Measurements from ENCODE around the gene AP1B1. TPM values are rescaled to one million over a fixed set of nuclear protein-coding genes. Genes with fewer than 3 reads are reported as not detected.

The AP1B1 gene
- polyA plus RNA-seq, 1 donor from 2014 or later, result 43.8 TPM

GRCh38 chr22:29353860-29354259, 34.5 kb downstream of the AP1B1 start:
- Histone ChIP-seq H3K9me3 (ENCODE audit: low read length) (no peaks in the 10 kb centered on the region), H3K4me2 (ENCODE audit: low read length) (no peak overlapping the region), H3K9me2 (ENCODE audit: insufficient read depth, low read length) (no peaks in the 10 kb centered on the region), H3K36me3 (ENCODE audit: insufficient read depth, low read length) (peaks cover 9% of the 10 kb centered on the region), H3K9ac (ENCODE audit: low read length) (no peak overlapping the region), H4K20me1 (ENCODE audit: insufficient read depth) (no peaks in the 10 kb centered on the region), H3F3A (ENCODE audit: insufficient read depth, low read length, poor library complexity, severe bottlenecking) (no peaks in the 10 kb centered on the region), H3K4me3 (ENCODE audit: low read length) (no peak overlapping the region), H2AFZ (ENCODE audit: low read depth, low read length) (no peak overlapping the region), H3K27ac (ENCODE audit: low read length) (no peak overlapping the region), H3K79me2 (replicated peaks; ENCODE audit: insufficient read depth, low read length) (no peaks in the 10 kb centered on the region), H3K27me3 (ENCODE audit: insufficient read depth, low read depth, low read length) (no peaks in the 10 kb centered on the region)
- TF ChIP-seq POLR2AphosphoS5 (IDR thresholded peaks at IDR 0.05), result no peak
- TF ChIP-seq, protein P1, sequence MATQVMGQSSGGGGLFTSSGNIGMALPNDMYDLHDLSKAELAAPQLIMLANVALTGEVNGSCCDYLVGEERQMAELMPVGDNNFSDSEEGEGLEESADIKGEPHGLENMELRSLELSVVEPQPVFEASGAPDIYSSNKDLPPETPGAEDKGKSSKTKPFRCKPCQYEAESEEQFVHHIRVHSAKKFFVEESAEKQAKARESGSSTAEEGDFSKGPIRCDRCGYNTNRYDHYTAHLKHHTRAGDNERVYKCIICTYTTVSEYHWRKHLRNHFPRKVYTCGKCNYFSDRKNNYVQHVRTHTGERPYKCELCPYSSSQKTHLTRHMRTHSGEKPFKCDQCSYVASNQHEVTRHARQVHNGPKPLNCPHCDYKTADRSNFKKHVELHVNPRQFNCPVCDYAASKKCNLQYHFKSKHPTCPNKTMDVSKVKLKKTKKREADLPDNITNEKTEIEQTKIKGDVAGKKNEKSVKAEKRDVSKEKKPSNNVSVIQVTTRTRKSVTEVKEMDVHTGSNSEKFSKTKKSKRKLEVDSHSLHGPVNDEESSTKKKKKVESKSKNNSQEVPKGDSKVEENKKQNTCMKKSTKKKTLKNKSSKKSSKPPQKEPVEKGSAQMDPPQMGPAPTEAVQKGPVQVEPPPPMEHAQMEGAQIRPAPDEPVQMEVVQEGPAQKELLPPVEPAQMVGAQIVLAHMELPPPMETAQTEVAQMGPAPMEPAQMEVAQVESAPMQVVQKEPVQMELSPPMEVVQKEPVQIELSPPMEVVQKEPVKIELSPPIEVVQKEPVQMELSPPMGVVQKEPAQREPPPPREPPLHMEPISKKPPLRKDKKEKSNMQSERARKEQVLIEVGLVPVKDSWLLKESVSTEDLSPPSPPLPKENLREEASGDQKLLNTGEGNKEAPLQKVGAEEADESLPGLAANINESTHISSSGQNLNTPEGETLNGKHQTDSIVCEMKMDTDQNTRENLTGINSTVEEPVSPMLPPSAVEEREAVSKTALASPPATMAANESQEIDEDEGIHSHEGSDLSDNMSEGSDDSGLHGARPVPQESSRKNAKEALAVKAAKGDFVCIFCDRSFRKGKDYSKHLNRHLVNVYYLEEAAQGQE (IDR thresholded peaks at IDR 0.05; ENCODE audit: borderline replicate concordance), result no peak
- TF ChIP-seq EP300 (conservative IDR thresholded peaks at IDR 0.05; ENCODE audit: poor library complexity, severe bottlenecking), result no peak
- TF ChIP-seq MXI1 (conservative IDR thresholded peaks at IDR 0.05; ENCODE audit: poor library complexity, severe bottlenecking), result no peak

DNA sequence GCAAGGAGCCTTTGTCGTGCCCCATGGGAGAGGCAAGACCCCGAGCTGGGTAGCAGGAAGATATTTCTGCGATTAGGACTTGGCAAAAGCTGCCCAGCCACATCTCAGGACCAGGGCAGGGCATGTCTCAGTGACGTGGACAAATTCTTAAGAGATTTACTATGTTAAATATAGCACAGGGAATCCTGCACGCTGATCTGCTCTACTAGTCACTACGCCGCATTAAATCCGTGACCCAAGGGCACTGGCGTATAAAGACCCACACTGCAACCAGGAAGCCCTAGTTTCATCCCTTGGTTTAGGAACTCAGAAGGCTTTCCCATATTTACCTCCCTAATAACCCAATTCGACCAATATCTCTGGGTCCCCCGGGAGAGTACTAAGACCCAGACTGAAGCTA, 35.1 kb downstream of the AP1B1 start:
- H3K4me3 ChIP-seq (ENCODE audit: low read length), result no peak overlapping the region
- no peaks in the 10 kb centered on the region for H3F3A ChIP-seq (ENCODE audit: insufficient read depth, low read length, poor library complexity, severe bottlenecking)
- H4K20me1 ChIP-seq (ENCODE audit: insufficient read depth), result no peaks in the 10 kb centered on the region
- no peak overlapping the region for H3K4me2 ChIP-seq (ENCODE audit: low read length)
- peaks cover 9% of the 10 kb centered on the region for H3K36me3 ChIP-seq (ENCODE audit: insufficient read depth, low read length)
- H3K9me3 ChIP-seq (ENCODE audit: low read length), result no peaks in the 10 kb centered on the region
- H3K9me2 ChIP-seq (ENCODE audit: insufficient read depth, low read length), result no peaks in the 10 kb centered on the region
- no peaks in the 10 kb centered on the region for H3K79me2 ChIP-seq (replicated peaks; ENCODE audit: insufficient read depth, low read length)
- no peak overlapping the region for H3K27ac ChIP-seq (ENCODE audit: low read length)
- TF ChIP-seq, protein P2, sequence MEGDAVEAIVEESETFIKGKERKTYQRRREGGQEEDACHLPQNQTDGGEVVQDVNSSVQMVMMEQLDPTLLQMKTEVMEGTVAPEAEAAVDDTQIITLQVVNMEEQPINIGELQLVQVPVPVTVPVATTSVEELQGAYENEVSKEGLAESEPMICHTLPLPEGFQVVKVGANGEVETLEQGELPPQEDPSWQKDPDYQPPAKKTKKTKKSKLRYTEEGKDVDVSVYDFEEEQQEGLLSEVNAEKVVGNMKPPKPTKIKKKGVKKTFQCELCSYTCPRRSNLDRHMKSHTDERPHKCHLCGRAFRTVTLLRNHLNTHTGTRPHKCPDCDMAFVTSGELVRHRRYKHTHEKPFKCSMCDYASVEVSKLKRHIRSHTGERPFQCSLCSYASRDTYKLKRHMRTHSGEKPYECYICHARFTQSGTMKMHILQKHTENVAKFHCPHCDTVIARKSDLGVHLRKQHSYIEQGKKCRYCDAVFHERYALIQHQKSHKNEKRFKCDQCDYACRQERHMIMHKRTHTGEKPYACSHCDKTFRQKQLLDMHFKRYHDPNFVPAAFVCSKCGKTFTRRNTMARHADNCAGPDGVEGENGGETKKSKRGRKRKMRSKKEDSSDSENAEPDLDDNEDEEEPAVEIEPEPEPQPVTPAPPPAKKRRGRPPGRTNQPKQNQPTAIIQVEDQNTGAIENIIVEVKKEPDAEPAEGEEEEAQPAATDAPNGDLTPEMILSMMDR (IDR thresholded peaks at IDR 0.05; ENCODE audit: poor library complexity, severe bottlenecking), result no peak
- no peak for TF ChIP-seq TAF1 (IDR thresholded peaks at IDR 0.05; ENCODE audit: low read depth)
- no peak for TF ChIP-seq SMC3 (conservative IDR thresholded peaks at IDR 0.05; ENCODE audit: poor library complexity)
- TF ChIP-seq RAD21 (conservative IDR thresholded peaks at IDR 0.05), result no peak
- no peak for TF ChIP-seq EP300 (conservative IDR thresholded peaks at IDR 0.05; ENCODE audit: poor library complexity, severe bottlenecking)
- no peak for TF ChIP-seq MXI1 (conservative IDR thresholded peaks at IDR 0.05; ENCODE audit: poor library complexity, severe bottlenecking)
- no peak overlapping the region for H3K9ac ChIP-seq (ENCODE audit: low read length)
- H2AFZ ChIP-seq (ENCODE audit: low read depth, low read length), result no peak overlapping the region
- H3K27me3 ChIP-seq (ENCODE audit: insufficient read depth, low read depth, low read length), result no peaks in the 10 kb centered on the region

- H3K79me2 ChIP-seq (replicated peaks; ENCODE audit: insufficient read depth, low read length), result no peaks in the 10 kb centered on the region
- H3K36me3 ChIP-seq (ENCODE audit: insufficient read depth, low read length), result peaks cover 9% of the 10 kb centered on the region
- H3K4me3 ChIP-seq (ENCODE audit: low read length), result no peak overlapping the region
- no peaks in the 10 kb centered on the region for H3K9me3 ChIP-seq (ENCODE audit: low read length)
- no peaks in the 10 kb centered on the region for H4K20me1 ChIP-seq (ENCODE audit: insufficient read depth)
- H3K9me2 ChIP-seq (ENCODE audit: insufficient read depth, low read length), result no peaks in the 10 kb centered on the region
- TF ChIP-seq POLR2AphosphoS5 (IDR thresholded peaks at IDR 0.05) (no peak), MXI1 (conservative IDR thresholded peaks at IDR 0.05; ENCODE audit: poor library complexity, severe bottlenecking) (no peak), TAF1 (IDR thresholded peaks at IDR 0.05; ENCODE audit: low read depth) (no peak), EZH2 (IDR thresholded peaks at IDR 0.05; ENCODE audit: borderline replicate concordance, insufficient read depth, low read length, poor library complexity, severe bottlenecking) (no peak), EP300 (conservative IDR thresholded peaks at IDR 0.05; ENCODE audit: poor library complexity, severe bottlenecking) (no peak), RAD21 (conservative IDR thresholded peaks at IDR 0.05) (no peak), SMC3 (conservative IDR thresholded peaks at IDR 0.05; ENCODE audit: poor library complexity) (no peak)
- TF ChIP-seq, protein P2 (IDR thresholded peaks at IDR 0.05; ENCODE audit: poor library complexity, severe bottlenecking), result no peak
- TF ChIP-seq, protein P1 (IDR thresholded peaks at IDR 0.05; ENCODE audit: borderline replicate concordance), result no peak
- no peaks in the 10 kb centered on the region for H3K27me3 ChIP-seq (ENCODE audit: insufficient read depth, low read depth, low read length)
- no peak overlapping the region for H3K9ac ChIP-seq (ENCODE audit: low read length)
- no peaks in the 10 kb centered on the region for H3F3A ChIP-seq (ENCODE audit: insufficient read depth, low read length, poor library complexity, severe bottlenecking)
- H3K4me2 ChIP-seq (ENCODE audit: low read length), result no peak overlapping the region
- H2AFZ ChIP-seq (ENCODE audit: low read depth, low read length), result no peak overlapping the region
- H3K27ac ChIP-seq (ENCODE audit: low read length), result no peak overlapping the region
Observed at GRCh38 chr22:29352778-29353177, 35.6 kb downstream of the AP1B1 start.
